Measurements from ENCODE around the gene MEF2B. TPM values are rescaled to one million over a fixed set of nuclear protein-coding genes. Genes with fewer than 3 reads are reported as not detected.

The MEF2B gene
- total and polyA plus RNA-seq, 2 donors (not counting 3 experiments of a cell fraction or from before 2014, with no cell fraction given), result 0.52 to 1.2 TPM

GRCh38 chr19:19110410-19111135 lies 59.5 kb downstream of the MEF2B start:
- no peak overlapping the region for H3K4me3 ChIP-seq (replicated peaks in 1 of 3; ENCODE audit: insufficient read depth in 1 of 3, low read depth in 1 of 3, low read length in 3 of 3)
- no peak overlapping the region for H3K27ac ChIP-seq (ENCODE audit: insufficient read depth, low read depth, low read length)
- no TSS peak for BruUV-seq (replicated peaks)
- POLR2A ChIA-PET, result no interaction called here
- H3K36me3 ChIP-seq (ENCODE audit: control insufficient read depth in 2 of 2, extremely low read depth in 1 of 2, insufficient read depth in 2 of 2, low read length in 2 of 2), result no peaks in the 10 kb centered on the region
- intact Hi-C loops (cut with micrococcal nuclease), result no loop called here
- H3K79me2 ChIP-seq (ENCODE audit: control insufficient read depth, insufficient read depth, low read length), result no peaks in the 10 kb centered on the region
- H2AFZ ChIP-seq (ENCODE audit: low read depth, low read length), result no peak overlapping the region
- H3K4me1 ChIP-seq (ENCODE audit: control insufficient read depth, extremely low read depth, insufficient read depth, low read length), result no peaks in the 10 kb centered on the region
- H3K9me3 ChIP-seq (replicated peaks; ENCODE audit: control insufficient read depth, insufficient read depth, low read length), result no peaks in the 10 kb centered on the region
- TF ChIP-seq POLR2AphosphoS5 (IDR thresholded peaks at IDR 0.05; ENCODE audit: insufficient read depth, low read depth, low read length), result no peak
- no peak for TF ChIP-seq FOS (IDR thresholded peaks at IDR 0.05; ENCODE audit: borderline replicate concordance, insufficient read depth, low read length)
- TF ChIP-seq, protein P1, sequence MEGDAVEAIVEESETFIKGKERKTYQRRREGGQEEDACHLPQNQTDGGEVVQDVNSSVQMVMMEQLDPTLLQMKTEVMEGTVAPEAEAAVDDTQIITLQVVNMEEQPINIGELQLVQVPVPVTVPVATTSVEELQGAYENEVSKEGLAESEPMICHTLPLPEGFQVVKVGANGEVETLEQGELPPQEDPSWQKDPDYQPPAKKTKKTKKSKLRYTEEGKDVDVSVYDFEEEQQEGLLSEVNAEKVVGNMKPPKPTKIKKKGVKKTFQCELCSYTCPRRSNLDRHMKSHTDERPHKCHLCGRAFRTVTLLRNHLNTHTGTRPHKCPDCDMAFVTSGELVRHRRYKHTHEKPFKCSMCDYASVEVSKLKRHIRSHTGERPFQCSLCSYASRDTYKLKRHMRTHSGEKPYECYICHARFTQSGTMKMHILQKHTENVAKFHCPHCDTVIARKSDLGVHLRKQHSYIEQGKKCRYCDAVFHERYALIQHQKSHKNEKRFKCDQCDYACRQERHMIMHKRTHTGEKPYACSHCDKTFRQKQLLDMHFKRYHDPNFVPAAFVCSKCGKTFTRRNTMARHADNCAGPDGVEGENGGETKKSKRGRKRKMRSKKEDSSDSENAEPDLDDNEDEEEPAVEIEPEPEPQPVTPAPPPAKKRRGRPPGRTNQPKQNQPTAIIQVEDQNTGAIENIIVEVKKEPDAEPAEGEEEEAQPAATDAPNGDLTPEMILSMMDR (IDR thresholded peaks at IDR 0.05; ENCODE audit: extremely low read depth in 1 of 2, insufficient read depth in 1 of 2, low read depth in 1 of 2, low read length in 2 of 2), result peak; percentile 38 to 62
- H3K4me2 ChIP-seq (ENCODE audit: insufficient read depth, low read length), result no peak overlapping the region
- no peaks in the 10 kb centered on the region for H3K9me1 ChIP-seq (replicated peaks; ENCODE audit: control insufficient read depth, extremely low read depth, insufficient read depth, low read length)
- no peaks in the 10 kb centered on the region for H4K20me1 ChIP-seq (replicated peaks; ENCODE audit: control insufficient read depth, extremely low read depth, insufficient read depth, low read length)
- no peak overlapping the region for H3K9ac ChIP-seq (replicated peaks; ENCODE audit: extremely low read depth, insufficient read depth, low read length)
- no peaks in the 10 kb centered on the region for H3K27me3 ChIP-seq (ENCODE audit: control insufficient read depth in 2 of 2, insufficient read depth in 2 of 2, low read length in 2 of 2)
- CTCF ChIA-PET, result no interaction called here
- FAIRE-seq, result peak; percentile 12
- dilution Hi-C loops (cut with MboI; ENCODE audit: extremely low pct_ligation_motif_present, low sequenced_read_pairs), result no loop called here
- DNase-seq (ENCODE audit: low read depth, low spot score), result peak; percentile 31

- TF ChIP-seq MAX (IDR thresholded peaks at IDR 0.05; ENCODE audit: insufficient read depth, insufficient read length) (no peak), POLR2AphosphoS5 (IDR thresholded peaks at IDR 0.05; ENCODE audit: insufficient read depth, low read depth, low read length) (no peak), FOS (IDR thresholded peaks at IDR 0.05; ENCODE audit: borderline replicate concordance, insufficient read depth, low read length) (no peak), POLR2A (IDR thresholded peaks at IDR 0.05; ENCODE audit: low read depth, low read length) (no peak), EZH2 (IDR thresholded peaks at IDR 0.05; ENCODE audit: borderline replicate concordance, low read depth, low read length, severe bottlenecking) (no peak), JUN (IDR thresholded peaks at IDR 0.05; ENCODE audit: borderline replicate concordance, insufficient read depth, insufficient read length, low read depth) (no peak), MYC (IDR thresholded peaks at IDR 0.05; ENCODE audit: low read depth, low read length) (no peak), GATA2 (IDR thresholded peaks at IDR 0.05; ENCODE audit: insufficient read depth, insufficient read length, low read depth, low read length) (no peak)
- TF ChIP-seq, protein P1 (IDR thresholded peaks at IDR 0.05; ENCODE audit: extremely low read depth in 1 of 2, insufficient read depth in 1 of 2, low read depth in 1 of 2, low read length in 2 of 2), result no peak
- no peak overlapping the region for H3K4me2 ChIP-seq (ENCODE audit: insufficient read depth, low read length)
- H3K27ac ChIP-seq (ENCODE audit: insufficient read depth, low read depth, low read length), result no peak overlapping the region
- no peak for FAIRE-seq
- no peaks in the 10 kb centered on the region for H4K20me1 ChIP-seq (replicated peaks; ENCODE audit: control insufficient read depth, extremely low read depth, insufficient read depth, low read length)
- no peak overlapping the region for H2AFZ ChIP-seq (ENCODE audit: low read depth, low read length)
- dilution Hi-C loops (cut with MboI; ENCODE audit: extremely low pct_ligation_motif_present, low sequenced_read_pairs) (no loop called here), intact Hi-C loops (cut with micrococcal nuclease) (loop anchor here (5.0 kb wide), 1 partner anchor 47 kb away; the partner anchor contains the start of gene SLC25A42)
- H3K9me1 ChIP-seq (replicated peaks; ENCODE audit: control insufficient read depth, extremely low read depth, insufficient read depth, low read length), result no peaks in the 10 kb centered on the region
- ChIA-PET CTCF (no interaction called here), POLR2A (no interaction called here)
- H3K27me3 ChIP-seq (ENCODE audit: control insufficient read depth in 2 of 2, insufficient read depth in 2 of 2, low read length in 2 of 2), result no peaks in the 10 kb centered on the region
- H3K9me3 ChIP-seq (replicated peaks; ENCODE audit: control insufficient read depth, insufficient read depth, low read length), result no peaks in the 10 kb centered on the region
- no peak for DNase-seq (ENCODE audit: low read depth, low spot score)
- no peak overlapping the region for H3K4me3 ChIP-seq (replicated peaks in 1 of 3; ENCODE audit: insufficient read depth in 1 of 3, low read depth in 1 of 3, low read length in 3 of 3)
- no peaks in the 10 kb centered on the region for H3K4me1 ChIP-seq (ENCODE audit: control insufficient read depth, extremely low read depth, insufficient read depth, low read length)
- H3K36me3 ChIP-seq (ENCODE audit: control insufficient read depth in 2 of 2, extremely low read depth in 1 of 2, insufficient read depth in 2 of 2, low read length in 2 of 2), result no peaks in the 10 kb centered on the region
- no peak overlapping the region for H3K9ac ChIP-seq (replicated peaks; ENCODE audit: extremely low read depth, insufficient read depth, low read length)
- BruUV-seq (replicated peaks), result no TSS peak
- no peaks in the 10 kb centered on the region for H3K79me2 ChIP-seq (ENCODE audit: control insufficient read depth, insufficient read depth, low read length)
Observed at GRCh38 chr19:19109601-19110000, 60.5 kb downstream of the MEF2B start.
